HepG2 (cell line): ENCODE data around the gene BANP. TPM values are rescaled to one million over a fixed set of nuclear protein-coding genes. Genes with fewer than 3 reads are reported as not detected.
A peak's percentile ranks its signal among the peaks of the same experiment; 100 is the strongest.

Experiments used
- AKAP8 ChIP-seq: sonication (generic); formaldehyde crosslinking; IDR thresholded peaks from 2 replicates; pipeline ENCODE4 v1.5.1; 2020; ENCODE audit warnings: mild to moderate bottlenecking, missing genetic modification reagents
- ELK4 ChIP-seq: sonication (generic); formaldehyde crosslinking; IDR thresholded peaks from 2 replicates; pipeline ENCODE4 v1.9.0; 2021; ENCODE audit warnings: missing genetic modification reagents, borderline replicate concordance
- EP300 ChIP-seq, 3 experiments: sonication (generic) in 1 of 3; formaldehyde crosslinking in 1 of 3; IDR thresholded peaks; 2 replicates each; pipeline versions ENCODE4 v1.5.1 to v1.6.1; 2011 to 2020; ENCODE audit warnings: low read depth in 2 of 3, low read length in 2 of 3, borderline replicate concordance in 1 of 3, improper control_type of control experiment in 1 of 3, mild to moderate bottlenecking in 1 of 3, missing genetic modification reagents in 1 of 3, moderate library complexity in 1 of 3
- HDAC6 ChIP-seq: fragments of 200-600 bp; sonication (generic); IDR thresholded peaks from 2 replicates; pipeline ENCODE4 v1.7.0; 2017; ENCODE audit warnings: mild to moderate bottlenecking, antibody characterized with exemption, low read length, low read depth
- HMG20A ChIP-seq: IDR thresholded peaks from 2 replicates; pipeline ENCODE4 v1.6.1; 2016; ENCODE audit warnings: borderline replicate concordance
- HNF1A ChIP-seq, 2 experiments: sonication (generic) in 1 of 2; formaldehyde crosslinking in 1 of 2; IDR thresholded peaks; 2 replicates each; pipeline versions ENCODE4 v1.4.0 to v1.6.1; 2016 to 2020; ENCODE audit warnings: borderline replicate concordance in 1 of 2, low read depth in 1 of 2, mild to moderate bottlenecking in 1 of 2, missing genetic modification reagents in 1 of 2
- JDP2 ChIP-seq: sonication (generic); formaldehyde crosslinking; IDR thresholded peaks from 2 replicates; pipeline ENCODE4 v1.8.1; 2022; ENCODE audit warnings: missing genetic modification reagents, borderline replicate concordance
- KDM1A ChIP-seq: IDR thresholded peaks from 2 replicates; pipeline ENCODE4 v1.6.1; 2016; ENCODE audit warnings: missing compliant biosample characterization
- NCOR1 ChIP-seq: fragments of 200-600 bp; sonication (generic); IDR thresholded peaks from 2 replicates; pipeline ENCODE4 v1.7.0; 2017; ENCODE audit warnings: antibody characterized with exemption, low read length, borderline replicate concordance
- SALL1 ChIP-seq: sonication (generic); formaldehyde crosslinking; IDR thresholded peaks from 2 replicates; pipeline ENCODE4 v1.8.0; 2022; ENCODE audit warnings: mild to moderate bottlenecking, missing genetic modification reagents
- SMC3 ChIP-seq: IDR thresholded peaks from 2 replicates; pipeline ENCODE4 v1.6.1; 2011; ENCODE audit warnings: low read length, improper control_type of control experiment
- SP5 ChIP-seq: IDR thresholded peaks from 2 replicates; pipeline ENCODE4 v1.6.1; 2016; ENCODE audit warnings: low read depth, borderline replicate concordance
- SPEN ChIP-seq: sonication (generic); formaldehyde crosslinking; IDR thresholded peaks from 2 replicates; pipeline ENCODE4 v1.5.1; 2020; ENCODE audit warnings: low read depth, mild to moderate bottlenecking, missing genetic modification reagents
- TOE1 ChIP-seq: sonication (generic); formaldehyde crosslinking; IDR thresholded peaks from 2 replicates; pipeline ENCODE4 v1.4.0; 2020; ENCODE audit warnings: mild to moderate bottlenecking, missing genetic modification reagents
- ZBTB42 ChIP-seq: sonication (generic); formaldehyde crosslinking; IDR thresholded peaks from 2 replicates; pipeline ENCODE4 v1.5.0; 2020; ENCODE audit warnings: mild to moderate bottlenecking, missing genetic modification reagents
- ZHX1 ChIP-seq: sonication (generic); formaldehyde crosslinking; IDR thresholded peaks from 2 replicates; pipeline ENCODE4 v1.8.1; 2022; ENCODE audit warnings: low read depth, mild to moderate bottlenecking, missing genetic modification reagents
- ZNF225 ChIP-seq: sonication (generic); formaldehyde crosslinking; IDR thresholded peaks from 2 replicates; pipeline ENCODE4 v1.4.0; 2020; ENCODE audit warnings: mild to moderate bottlenecking, missing genetic modification reagents
- ZNF432 ChIP-seq: sonication (generic); formaldehyde crosslinking; IDR thresholded peaks from 2 replicates; pipeline ENCODE4 v1.5.0; 2020; ENCODE audit warnings: missing genetic modification reagents, mild to moderate bottlenecking, borderline replicate concordance
- polyA plus RNA-seq, 8 experiments: library from polyadenylated mRNA; depleted of rRNA in 3 of 8; stranded (reverse) in 7 of 8; unstranded in 1 of 8; fragments of >200 nt; fragmentation: Illumina TruSeq in 4 of 8; extraction: Trizol in 4 of 8; gene quantifications; 2 replicates each; pipeline versions ENCODE4 v1.2.1 to v1.2.3, GENCODE V29; 2011 to 2016; ENCODE audit warnings: low read depth in 4 of 8, missing spikeins in 1 of 8, mixed read lengths in 1 of 8; ENCODE audit not compliant: insufficient read depth in 1 of 8
- total RNA-seq, 5 experiments: library from RNA; depleted of rRNA; stranded (reverse); fragments of >200 nt; fragmentation: Illumina TruSeq; extraction: Trizol; gene quantifications; 2 replicates each; pipeline ENCODE4 v1.2.3, GENCODE V29; 2016; ENCODE audit warnings: low read depth in 1 of 5

BANP gene
- total and polyA plus RNA-seq, 2 of the 13 experiments (the other 11 are each of a cell fraction or from before 2014, with no cell fraction given) = 20.2 to 23.8 TPM

GRCh38 chr16:87950765-87951551 is at the start of gene BANP (continued):
- peak; percentile 6 to 66; a peak in 2 of 4 replicates for TF ChIP-seq EP300 (IDR thresholded peaks at IDR 0.05; ENCODE audit: low read depth in 2 of 2, low read length in 2 of 2)
- 0 out of 2 replicates have a peak, but pooled peaks have one; percentile 49 for TF ChIP-seq EP300 (CRISPR knock-in tag; IDR thresholded peaks at IDR 0.05; ENCODE audit: borderline replicate concordance)
- no peak for TF ChIP-seq ZBTB42 (CRISPR knock-in tag)
- no peak for TF ChIP-seq KDM1A
- peak; percentile 68 for TF ChIP-seq AKAP8 (CRISPR knock-in tag)
- peak; percentile 89 for TF ChIP-seq ZNF225 (CRISPR knock-in tag)
- TF ChIP-seq NCOR1 = peak; percentile 64; the same call in 1 of the 2 replicates
- peak; percentile 73; the same call in 1 of the 2 replicates for TF ChIP-seq ELK4 (CRISPR knock-in tag)
- TF ChIP-seq JDP2 (CRISPR knock-in tag) = no peak
- TF ChIP-seq SALL1 (CRISPR knock-in tag) = peak; percentile 68
- TF ChIP-seq HDAC6 = no peak
- no peak for TF ChIP-seq SMC3
- TF ChIP-seq TOE1 = peak; percentile 89; the same call in 1 of the 2 replicates
- TF ChIP-seq ZNF432 (CRISPR knock-in tag) = no peak
- TF ChIP-seq ZHX1 = peak; percentile 79
- peak; percentile 86 for TF ChIP-seq SPEN (CRISPR knock-in tag)
- peak; percentile 81 for TF ChIP-seq SP5 (CRISPR knock-in tag)
- peak; percentile 24; the same call in 1 of the 2 replicates for TF ChIP-seq HMG20A
- TF ChIP-seq HNF1A (IDR thresholded peaks at IDR 0.05; ENCODE audit: low read depth) = peak; percentile 72
- TF ChIP-seq HNF1A (CRISPR knock-in tag; IDR thresholded peaks at IDR 0.05; ENCODE audit: borderline replicate concordance) = peak; percentile 79; the same call in 1 of the 2 replicates
